ENCODE results near the gene H6PD.

H6PD gene

DNA sequence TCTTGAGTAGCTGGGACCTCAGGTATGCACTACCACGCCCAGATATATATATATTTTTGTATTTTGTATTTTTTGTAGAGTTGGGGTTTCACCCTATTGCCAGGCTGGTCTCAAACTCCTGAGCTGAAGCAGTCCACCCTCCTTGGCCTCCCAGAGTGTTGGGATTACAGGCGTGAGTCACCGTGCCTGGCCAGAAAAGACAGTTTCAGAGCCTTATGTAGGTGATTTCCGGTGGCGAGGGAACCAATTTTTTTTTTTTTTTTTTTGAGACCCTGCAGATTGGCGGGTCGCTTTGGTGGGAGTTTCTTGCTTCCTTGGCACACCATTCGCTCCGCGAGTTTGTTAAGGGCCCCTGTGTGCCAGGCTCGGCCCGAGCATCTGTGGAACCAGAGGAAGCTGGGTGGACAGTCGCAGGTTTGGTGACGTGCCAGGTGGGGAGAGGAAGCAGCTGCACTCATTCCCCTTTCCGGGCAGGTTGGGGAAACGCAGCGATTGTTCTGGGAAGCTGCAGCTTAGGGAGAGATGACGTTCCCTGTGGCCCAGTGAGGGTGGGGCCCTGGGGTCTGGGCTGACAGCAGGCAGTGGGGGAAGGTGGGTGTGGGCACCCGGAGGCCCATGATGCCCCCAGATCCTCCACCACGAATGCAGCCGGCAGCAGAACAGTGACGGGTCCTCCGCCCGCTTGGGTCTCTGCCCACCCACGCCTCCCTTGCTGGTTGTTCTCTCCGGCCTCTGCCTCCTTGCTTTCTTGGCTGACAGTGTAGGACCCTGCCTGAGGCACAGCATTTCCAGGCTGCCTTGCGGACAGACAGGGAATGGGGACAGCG is 83.2 kb downstream of the H6PD start:
- DNase-seq (ENCODE audit: low read depth) = peak; percentile 63

- no peak for DNase-seq (ENCODE audit: low read depth)
These were observed 84.7 kb downstream of the H6PD start for GRCh38 chr1:9319208-9319788.

DNA sequence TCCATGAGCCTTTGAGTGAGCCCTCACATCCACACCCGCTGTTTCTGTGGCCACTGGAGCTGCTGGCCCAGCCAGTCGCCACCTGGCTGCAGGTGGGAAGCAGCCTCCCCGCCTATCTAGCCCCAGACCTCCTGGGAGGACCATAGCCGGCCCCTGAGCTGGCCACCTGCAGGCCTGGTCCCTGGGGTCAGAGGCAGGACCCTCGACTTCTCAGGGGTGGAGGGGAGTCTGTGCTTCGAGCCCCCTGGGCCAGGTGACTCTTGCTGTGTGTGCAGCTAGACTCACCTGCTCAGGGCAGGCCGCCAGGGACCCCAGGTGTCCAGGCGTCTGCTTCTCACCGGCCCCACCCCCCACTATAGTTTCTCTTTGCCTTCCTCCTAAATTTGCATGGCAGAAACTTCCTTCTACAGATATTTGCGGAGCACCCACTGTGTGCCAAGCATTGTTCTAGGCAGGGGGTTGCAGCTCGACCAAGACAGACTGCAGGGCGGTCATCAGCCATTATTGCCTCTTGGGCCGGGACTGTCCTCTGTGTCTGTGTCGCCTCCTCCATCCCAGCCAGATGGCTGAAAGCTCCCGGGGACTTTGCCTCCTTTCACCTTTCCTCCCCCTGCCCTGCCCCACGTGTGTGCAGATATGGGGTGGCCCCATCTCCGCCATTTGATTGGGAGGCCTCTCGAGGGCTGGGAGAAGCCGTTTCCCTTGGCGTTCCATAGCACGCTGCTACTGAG is 85.4 kb downstream of the H6PD start:
- no peak for DNase-seq (ENCODE audit: low read depth)

Measured in EH (cell line).